T-helper 22 cell (primary cell): ENCODE data around the gene NDUFA13.

Experiments
- DNase-seq: peaks from one replicate; pipeline ENCODE4 v3.0.0-alpha.2; 2020; ENCODE audit warnings: low read depth

The NDUFA13 gene

DNA sequence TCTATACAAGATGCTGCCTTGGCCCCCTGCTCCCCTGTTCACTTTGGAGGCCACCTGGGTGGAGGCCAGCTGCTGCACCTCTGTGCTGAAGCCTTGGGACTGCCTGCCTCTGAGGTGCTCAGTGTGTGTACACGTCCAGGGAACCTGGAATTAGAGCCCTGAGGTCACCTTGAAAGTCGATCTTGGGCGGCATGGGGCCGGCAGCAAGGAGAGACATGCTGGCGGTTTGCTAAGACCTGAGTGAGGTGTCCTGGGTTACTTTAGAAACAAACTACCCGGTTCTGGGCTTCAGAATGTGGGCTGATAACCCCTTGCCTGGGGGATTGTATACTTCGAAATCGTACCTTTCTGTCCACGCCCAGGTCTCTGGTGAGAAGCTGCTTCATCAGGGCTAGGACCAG lies 26.2 kb upstream of the NDUFA13 start:
- DNase-seq: no peak

DNA sequence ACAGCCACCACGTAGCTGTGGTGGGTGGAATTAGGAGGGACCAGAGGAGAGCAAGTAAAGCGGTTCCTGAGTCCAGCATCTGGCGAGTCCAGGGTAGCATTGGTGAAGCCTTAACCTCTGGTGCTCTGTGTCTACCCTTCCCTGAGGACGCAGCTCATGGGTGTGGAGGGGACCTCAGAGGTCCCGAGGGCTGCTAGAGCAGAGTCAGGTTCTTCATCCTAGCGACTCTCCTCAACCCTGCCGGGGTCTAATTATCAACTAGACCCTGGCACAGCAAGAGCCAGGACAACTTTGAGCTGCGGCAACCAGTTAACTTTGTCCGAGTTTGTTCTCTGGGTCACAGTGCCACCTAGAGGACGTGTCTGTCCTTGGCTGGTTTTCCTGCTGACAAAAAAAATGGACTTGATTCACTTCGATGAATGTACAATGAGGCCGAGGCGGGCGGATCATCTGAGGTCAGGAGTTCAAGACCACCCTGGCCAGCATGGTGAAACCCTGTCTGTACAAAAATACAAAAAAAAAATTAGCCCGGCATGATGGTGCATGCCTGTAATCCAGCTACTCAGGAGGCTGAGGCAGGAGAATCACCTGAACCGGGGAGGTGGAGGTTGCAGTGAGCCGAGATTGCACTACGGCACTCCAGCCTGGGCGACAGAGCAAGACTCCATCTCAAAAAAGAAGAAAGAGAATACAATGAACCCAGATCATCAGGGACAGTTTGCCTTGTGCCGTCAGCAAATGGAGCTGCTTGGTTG lies 25.6 kb upstream of the NDUFA13 start:
- peak; percentile 57 for DNase-seq

DNA sequence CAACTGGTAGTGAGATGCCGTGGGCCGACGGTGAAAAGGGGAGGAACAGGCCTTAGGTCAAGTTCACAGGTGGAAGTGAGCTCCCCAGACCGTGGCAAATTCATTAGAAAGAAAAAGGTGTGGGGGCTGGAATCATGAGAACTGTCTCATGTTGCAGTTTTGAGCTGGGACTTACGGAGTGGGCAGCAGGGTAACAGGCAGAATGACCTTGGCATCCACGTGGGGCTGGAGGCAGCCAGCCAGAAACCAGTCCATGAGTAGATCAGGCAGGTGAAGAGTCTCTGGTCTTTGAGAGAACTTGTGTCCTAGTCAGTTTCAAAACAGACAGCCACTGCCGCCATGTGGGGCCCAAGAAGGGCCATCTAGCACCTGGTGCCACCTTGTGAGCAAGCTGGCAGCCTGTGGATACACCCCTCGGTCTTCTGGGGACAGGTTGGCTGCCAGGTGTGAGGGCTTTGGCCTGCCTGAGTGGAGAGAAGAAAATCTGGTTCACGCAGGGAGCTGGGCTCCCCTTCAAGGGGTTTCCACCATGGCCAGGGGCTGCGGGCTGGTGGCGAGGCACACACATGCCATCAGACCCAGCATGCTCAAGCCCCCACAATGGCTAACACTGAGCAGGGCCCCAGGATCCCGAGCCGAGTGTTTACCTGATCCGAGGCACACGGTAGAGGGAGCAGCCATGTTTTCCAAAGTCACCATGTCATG lies 24.6 kb upstream of the NDUFA13 start:
- no peak for DNase-seq

DNA sequence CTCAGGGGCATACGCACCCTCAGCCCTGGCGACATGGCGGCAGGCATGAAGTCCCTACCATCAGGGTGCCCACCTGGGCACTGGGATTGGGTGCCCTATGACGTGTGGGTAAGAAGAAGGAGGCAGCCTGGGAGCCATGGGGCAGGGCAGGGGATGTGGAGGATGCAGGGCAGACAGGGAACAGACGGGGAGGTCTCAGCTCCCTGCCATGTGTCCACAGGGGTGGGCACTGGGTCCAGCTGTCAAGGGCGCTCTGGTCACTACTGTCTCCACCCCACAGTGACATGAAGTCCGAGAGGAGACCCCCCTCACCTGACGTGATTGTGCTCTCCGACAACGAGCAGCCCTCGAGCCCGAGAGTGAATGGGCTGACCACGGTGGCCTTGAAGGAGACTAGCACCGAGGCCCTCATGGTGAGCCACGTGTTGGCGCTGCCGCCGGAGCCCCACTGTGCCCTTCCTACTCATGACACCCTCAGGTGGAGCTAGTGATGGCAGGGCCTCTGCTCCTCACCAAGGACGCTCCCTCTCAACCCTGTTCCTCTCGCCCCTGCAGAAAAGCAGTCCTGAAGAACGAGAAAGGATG lies 23.9 kb upstream of the NDUFA13 start:
- DNase-seq: no peak

DNA sequence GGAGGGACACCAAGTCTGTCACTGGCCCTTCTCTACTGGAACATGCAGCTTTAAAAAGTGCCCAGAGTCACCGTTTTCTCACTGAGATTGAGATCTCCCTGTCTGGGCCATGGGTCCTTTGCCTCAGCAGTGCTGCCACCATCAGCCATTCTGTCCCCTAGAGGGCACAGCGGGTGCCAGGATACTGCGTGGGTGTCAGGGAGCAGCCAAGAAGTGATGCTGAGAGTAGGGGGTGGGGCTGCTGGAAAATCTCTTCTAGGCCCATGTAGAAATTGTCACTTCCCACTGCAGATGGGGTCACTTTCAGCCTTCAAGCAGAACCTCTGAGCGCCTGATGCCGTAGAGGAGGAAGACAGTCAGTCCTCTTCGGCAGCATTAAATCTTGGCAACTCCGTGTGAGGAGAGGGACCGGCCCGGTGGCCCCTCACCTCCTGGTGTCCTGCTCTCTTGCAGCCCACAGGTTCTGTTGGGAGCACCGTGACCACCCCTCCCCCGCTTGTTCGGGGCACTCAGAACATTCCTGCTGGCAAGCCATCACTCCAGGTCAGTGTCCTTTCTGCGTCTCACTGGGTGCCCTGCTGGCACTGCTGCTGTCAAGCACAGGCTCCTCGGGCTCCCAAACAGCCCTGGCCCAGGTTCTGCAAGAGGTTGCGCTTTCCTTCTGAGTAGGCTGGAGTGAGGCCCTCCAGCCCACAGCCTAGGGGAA lies 22.0 kb upstream of the NDUFA13 start:
- DNase-seq: no peak

DNA sequence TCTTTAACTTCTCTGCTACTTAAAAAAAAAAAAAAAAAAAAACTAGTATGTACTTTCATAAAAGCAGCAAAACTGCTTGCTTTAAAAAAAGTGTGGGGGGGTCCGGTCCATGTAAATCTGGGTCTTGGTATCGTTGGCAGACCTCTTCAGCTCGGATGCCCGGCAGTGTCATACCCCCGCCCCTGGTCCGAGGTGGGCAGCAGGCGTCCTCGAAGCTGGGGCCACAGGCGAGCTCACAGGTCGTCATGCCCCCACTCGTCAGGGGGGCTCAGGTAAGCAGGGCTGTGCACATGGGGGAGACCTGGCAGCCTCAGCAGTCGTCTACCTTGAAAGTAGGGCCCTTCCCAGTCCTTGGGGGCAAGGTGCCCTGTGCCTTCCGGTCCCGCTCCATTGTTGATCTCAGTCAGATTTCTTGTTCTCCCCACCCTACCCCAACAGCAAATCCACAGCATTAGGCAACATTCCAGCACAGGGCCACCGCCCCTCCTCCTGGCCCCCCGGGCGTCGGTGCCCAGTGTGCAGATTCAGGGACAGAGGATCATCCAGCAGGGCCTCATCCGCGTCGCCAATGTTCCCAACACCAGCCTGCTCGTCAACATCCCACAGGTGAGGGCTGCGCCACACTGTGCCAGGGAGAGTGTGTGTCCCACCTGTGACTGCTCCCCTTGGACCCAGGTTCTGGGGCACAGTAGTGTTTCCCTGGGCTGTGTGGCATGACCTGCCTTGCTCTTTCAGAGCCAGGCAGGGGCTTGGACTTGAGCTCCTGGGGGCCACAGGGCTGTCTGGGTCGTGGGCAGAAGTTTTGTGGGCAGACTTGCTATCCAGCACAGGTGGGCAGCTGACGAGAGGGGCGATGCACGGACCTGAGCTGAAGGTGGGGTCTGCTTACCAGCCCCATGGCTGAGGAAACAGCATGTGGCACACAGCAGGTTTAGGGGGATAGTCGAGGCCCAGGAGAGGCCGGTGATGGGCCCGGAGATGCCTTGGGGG lies 20.1 kb upstream of the NDUFA13 start:
- no peak for DNase-seq

DNA sequence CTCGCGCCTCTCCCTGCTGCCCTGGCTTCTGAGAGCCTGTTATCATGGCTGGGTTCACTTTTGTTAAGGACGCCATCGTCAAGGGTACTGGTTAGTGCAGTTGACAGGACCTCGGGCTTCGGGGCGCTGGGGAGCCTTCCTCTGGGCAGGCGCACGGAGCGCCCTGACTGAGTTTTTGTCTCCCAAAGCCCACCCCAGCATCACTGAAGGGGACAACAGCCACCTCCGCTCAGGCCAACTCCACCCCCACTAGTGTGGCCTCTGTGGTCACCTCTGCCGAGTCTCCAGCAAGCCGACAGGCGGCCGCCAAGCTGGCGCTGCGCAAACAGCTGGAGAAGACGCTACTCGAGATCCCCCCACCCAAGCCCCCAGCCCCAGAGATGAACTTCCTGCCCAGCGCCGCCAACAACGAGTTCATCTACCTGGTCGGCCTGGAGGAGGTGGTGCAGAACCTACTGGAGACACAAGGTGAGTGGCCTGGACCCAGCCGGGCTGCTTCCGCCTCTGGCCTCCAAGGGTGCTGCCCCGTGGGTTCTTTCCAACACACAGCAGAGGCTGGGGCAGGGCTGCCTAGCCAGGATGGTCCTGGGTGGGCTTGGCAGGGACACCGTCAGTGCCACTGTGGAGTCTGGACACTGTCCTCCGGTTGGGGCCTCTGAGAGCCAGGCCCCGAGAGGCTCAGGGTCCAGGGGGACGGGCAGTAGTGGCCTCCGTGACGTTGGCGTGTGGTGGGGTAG lies 17.6 kb upstream of the NDUFA13 start:
- DNase-seq: no peak

DNA sequence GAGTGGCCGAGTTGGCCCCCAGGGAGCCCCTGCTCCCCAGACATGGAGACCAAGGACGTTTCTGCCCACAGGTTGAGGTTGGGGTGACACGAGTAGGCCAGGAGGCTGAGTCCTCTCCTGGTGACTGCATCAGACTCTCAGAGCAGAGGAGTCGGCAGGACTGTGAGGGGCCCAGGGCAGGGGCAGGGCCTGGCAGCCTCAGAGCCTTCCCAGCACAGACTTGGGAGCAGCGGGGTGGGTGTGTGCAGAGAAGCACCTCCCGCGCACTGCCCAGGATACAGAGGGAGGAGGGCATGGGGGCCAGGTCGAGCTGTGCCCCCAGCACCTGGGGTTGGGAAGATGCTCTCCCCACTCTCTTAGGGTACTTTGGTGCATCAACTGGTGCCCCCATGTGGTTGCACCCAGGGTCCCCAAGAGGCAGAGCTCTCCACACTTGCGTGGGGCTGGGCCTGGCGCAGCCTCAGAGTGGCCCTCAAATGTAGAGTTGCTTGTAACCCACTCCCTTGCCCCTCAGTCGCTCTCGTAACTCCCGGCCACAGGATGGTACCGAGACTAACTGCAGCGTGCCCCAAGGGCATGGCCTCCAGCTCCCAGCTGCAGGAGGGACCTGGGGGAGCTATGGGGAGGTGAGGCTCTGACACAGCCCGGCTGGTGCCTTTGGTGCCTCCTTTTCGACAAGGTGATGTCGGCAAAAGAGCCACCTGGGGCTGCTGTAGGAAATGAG lies 16.6 kb upstream of the NDUFA13 start:
- no peak for DNase-seq

DNA sequence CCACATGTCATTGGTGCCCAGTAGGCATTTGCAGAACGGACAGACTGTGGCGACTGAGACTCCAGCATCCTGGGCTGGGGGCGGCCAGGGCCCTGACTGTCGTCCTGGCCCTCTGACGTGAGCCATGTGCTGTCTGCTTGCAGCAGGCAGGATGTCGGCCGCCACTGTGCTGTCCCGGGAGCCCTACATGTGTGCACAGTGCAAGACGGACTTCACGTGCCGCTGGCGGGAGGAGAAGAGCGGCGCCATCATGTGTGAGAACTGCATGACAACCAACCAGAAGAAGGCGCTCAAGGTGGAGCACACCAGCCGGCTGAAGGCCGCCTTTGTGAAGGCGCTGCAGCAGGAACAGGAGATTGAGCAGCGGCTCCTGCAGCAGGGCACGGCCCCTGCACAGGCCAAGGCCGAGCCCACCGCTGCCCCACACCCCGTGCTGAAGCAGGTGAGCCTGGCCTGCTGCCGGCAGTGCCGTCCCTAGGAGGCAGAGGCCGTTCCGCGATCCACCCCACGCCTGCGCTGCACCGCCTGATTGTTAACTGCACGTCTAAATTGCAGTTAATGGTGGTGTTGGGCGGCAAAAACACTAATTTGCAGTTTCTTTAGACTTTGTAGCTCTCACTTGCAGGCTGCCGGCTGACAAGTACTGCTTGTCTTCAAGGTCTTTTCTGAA lies 14.9 kb upstream of the NDUFA13 start:
- no peak for DNase-seq

DNA sequence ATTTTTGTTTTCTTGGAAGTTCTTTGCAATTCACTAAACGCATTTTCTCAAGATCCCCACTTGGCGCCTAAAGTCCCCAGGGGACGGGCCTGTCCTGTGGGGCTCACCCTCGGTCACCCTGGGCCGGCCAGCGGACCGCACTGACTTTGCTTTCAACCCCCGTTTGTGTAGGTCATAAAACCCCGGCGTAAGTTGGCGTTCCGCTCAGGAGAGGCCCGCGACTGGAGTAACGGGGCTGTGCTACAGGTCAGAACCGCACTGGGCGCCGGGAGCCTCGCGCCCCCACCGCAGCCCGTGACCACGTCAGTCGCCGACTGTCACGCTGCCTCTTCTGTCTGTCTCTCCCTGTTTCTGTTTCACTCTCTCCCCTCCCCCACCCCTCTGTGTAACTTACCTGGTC lies 14.2 kb upstream of the NDUFA13 start:
- no peak for DNase-seq

DNA sequence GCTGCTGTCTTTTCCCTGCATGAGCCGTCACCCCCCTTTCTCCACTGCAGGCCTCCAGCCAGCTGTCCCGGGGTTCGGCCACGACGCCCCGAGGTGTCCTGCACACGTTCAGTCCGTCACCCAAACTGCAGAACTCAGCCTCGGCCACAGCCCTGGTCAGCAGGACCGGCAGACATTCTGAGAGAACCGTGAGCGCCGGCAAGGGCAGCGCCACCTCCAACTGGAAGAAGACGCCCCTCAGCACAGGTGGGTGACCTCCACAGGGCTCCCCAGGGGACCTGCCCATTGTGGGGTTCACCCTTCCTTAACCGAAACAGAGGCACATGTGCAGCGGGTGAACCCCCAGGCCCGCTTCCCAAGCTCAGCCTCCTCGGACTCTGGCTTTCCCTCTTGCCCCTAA lies 13.7 kb upstream of the NDUFA13 start:
- no peak for DNase-seq

DNA sequence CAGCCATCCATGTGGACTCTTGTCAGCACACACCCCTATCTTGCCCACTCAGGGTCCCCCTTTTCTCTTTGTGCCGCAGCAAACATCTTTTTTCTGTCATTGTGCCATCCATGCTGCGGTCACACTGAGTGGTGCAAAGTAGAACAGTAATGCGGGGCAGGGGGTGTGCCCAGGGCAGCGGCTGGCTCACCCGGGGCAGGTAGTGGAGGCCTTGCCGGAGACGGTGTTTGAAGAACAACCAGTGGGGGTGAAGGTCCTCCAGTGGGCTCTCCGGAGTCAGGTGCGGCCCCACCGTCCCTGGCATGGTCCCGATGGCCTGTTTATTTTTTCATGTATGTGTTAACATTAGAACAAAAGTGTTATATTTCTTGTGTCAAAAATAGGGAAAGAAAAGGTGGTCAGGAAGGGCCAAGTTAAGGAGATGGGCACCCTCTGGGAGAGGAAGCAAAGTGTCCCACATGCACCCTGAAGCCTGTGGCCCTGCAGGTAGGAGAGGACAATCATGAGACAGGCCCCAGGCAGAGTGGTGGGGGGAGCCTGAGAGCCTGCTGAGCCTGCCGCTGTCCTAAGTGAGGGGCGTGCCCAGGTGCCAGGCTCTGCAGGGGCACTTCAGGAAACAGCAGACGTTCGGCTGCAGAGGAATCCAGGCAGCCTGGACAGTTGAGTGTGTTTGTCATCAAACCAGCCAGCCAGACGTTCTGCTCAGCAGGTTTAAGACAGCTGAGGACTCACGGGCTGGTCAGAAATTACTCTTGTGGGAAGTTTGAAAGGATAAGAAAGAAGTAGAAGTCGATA lies 13.0 kb upstream of the NDUFA13 start:
- no peak for DNase-seq

DNA sequence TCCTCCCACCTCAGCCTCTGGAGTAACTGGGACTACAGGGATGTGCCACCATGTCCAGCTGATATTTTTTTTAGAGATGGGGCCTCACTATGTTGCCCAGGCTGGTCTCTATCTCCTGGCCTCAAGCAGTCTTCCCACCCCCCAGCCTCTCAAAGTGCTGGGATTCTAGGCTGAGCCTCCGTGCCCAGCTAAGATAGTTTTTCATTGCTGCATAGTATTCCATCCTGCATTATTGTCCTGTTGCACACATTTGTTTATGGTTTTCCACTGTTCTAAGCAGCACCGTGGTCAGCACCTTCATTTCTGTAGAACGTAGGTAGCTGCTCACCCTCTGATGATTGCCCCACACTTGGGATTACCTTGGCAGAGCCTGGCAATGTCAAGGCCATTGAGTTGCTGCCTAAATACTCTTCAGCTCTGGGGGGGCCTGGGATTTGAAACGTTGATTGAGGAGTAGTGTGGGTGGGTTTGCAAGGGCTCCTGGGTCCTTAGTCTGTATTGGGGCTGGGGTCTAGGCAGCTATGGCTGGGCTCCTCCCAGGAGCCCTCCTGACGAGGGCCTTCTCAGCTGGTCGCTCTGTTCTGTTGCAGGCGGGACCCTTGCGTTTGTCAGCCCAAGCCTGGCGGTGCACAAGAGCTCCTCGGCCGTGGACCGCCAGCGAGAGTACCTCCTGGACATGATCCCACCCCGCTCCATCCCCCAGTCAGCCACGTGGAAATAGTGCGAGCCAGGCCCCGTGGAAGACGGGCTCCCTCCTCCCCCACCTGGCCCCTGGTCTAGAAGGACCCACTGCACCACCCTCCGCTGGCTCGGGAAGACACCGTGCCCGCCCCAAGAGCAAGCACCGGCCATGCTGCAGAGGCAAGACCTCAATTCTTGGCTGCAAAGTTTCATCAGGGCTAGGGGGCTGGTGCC lies 11.0 kb upstream of the NDUFA13 start:
- DNase-seq: no peak

DNA sequence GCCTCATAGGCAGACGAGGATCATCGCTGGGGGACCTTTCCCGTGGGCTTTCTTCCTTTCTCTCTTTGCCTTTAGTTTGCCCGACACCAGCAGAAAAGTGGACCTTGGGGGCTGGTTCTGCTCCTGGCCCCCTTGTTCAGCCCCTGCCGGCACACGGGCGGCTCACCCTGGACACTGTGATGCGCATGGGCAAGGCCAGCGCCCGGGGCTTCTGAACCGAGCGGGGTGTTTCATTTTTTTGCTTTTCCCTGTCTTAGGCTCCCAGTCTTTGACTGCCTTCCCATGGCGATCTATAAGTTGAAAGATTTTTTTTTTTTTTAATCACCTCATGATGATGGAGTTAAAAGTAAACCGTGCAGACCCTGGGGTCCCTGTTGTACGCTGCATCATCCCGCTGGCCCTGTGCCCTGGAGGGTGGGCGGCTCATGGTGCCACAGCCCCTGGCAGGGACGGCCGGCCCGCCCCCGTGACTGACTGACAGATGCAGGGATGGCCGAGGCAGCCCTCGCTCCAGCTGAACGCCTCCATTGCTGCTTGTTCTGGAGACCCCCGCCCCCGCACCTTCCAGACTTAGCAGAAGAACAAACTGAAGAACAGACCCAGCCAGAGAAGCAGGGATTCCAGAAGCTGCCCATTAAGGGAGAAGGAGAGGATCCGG lies 10.2 kb upstream of the NDUFA13 start:
- DNase-seq: no peak

DNA sequence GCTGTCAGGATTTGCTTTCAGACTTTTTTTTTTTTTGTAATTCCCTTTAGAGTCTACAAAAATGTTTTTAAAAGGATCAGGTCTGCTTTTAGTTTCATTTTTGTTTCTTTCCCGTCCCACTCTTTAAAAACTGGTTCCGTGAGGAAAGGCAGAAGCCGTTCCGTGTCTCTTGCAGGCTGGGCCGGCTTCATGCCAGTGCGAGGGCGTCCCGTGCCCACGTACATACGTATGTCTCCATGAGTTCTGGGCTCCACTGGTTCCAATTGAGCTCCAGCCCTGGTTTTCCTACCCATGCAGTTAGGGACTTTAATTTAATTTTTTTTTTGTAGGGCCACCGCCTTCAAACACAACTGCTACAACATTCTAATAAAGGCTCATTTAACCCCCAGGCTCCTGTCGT lies 9.4 kb upstream of the NDUFA13 start:
- DNase-seq: no peak

DNA sequence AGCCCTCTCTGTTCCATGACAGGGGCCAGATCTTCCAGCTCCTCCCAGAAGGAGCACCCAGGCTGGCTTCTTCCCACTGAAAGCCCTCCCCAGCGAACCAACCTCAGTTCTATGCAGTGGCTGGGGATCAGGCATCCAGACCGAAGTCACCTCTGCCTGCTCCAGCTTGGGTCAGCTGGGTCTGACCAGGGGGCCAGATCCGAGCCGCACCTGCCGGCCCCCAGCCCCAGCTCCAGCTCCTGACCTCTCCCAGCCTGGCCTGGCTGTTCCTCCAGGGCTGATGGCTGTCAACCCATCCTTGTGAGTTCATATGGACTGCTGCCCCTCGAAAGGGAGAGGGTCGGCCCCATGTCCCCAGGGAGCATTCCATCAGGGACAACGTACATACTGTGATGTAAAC lies 8.7 kb upstream of the NDUFA13 start:
- DNase-seq: no peak

DNA sequence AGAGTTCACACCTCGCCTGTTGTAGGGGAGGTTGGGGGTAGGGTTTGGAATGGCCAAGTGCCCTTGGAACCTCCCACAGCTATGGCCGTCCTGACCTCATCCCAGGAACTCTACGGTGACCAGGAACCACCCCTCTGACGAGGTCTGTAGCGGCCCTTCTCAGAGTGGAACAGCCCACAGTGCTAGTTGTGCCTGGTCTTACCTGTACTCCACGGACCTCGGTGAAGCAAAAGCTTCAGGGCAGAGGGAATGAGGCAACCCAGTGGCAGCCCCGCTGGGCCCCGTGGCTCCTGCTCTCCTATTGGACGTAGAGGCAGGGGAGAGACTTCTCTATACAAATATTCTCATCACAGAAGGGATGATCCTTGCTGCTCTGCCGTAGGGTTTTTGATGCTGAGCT lies 7.8 kb upstream of the NDUFA13 start:
- no peak for DNase-seq
